Astrocyte (in vitro differentiated cells and primary cell): Measurements from ENCODE around the gene KCNK6. TPM values are rescaled to one million over a fixed set of nuclear protein-coding genes. Genes with fewer than 3 reads are reported as not detected.

Source experiments
- DNase-seq: peaks from one replicate; pipeline ENCODE4 v3.0.0-alpha.2; 2010; ENCODE audit warnings: low read depth
- FAIRE-seq: peaks from 2 replicates; lab custom pipeline; 2011; peaks lifted over from hg19 to GRCh38; lab: Jason Lieb, UNC
- H2AFZ ChIP-seq: 2 replicates; pipeline ENCODE4 v1.6.0; 2012; ENCODE audit warnings: low read depth, low read length, inconsistent platforms
- H3K27ac ChIP-seq: 2 replicates; pipeline ENCODE4 v1.5.1; 2011; ENCODE audit warnings: low read depth, low read length, inconsistent platforms
- H3K27me3 ChIP-seq: 2 replicates; pipeline ENCODE4 v1.6.0; 2011; ENCODE audit warnings: low read length, inconsistent platforms; ENCODE audit not compliant: insufficient read depth
- H3K36me3 ChIP-seq: 2 replicates; pipeline ENCODE4 v1.5.1; 2011; ENCODE audit warnings: low read length, inconsistent platforms; ENCODE audit not compliant: insufficient read depth
- H3K4me1 ChIP-seq: 2 replicates; pipeline ENCODE4 v1.5.1; 2011; ENCODE audit warnings: low read length, inconsistent platforms; ENCODE audit not compliant: insufficient read depth
- H3K4me2 ChIP-seq: 2 replicates; pipeline ENCODE4 v1.6.0; 2012; ENCODE audit warnings: low read length, inconsistent platforms
- H3K4me3 ChIP-seq: 2 replicates; pipeline ENCODE4 v1.5.1; 2011; ENCODE audit warnings: low read depth, mild to moderate bottlenecking, low read length, inconsistent platforms; ENCODE audit not compliant: insufficient read depth
- H3K79me2 ChIP-seq: 2 replicates; pipeline ENCODE4 v1.6.0; 2012; ENCODE audit warnings: mild to moderate bottlenecking, low read length, inconsistent platforms; ENCODE audit not compliant: insufficient read depth
- H3K9ac ChIP-seq: 2 replicates; pipeline ENCODE4 v1.6.0; 2012; ENCODE audit warnings: mild to moderate bottlenecking, low read length, inconsistent platforms
- H3K9me3 ChIP-seq: 2 replicates; pipeline ENCODE4 v1.5.1; 2012; ENCODE audit warnings: low read depth, mild to moderate bottlenecking, low read length, inconsistent platforms; ENCODE audit not compliant: insufficient read depth
- H4K20me1 ChIP-seq: 2 replicates; pipeline ENCODE4 v1.6.0; 2012; ENCODE audit warnings: low read length, inconsistent platforms; ENCODE audit not compliant: insufficient read depth
- H3K27ac Mint-ChIP-seq: one replicate; pipeline ENCODE4 v1.8.0; 2021; ENCODE audit warnings: mild to moderate bottlenecking, mixed read lengths; ENCODE audit not compliant: unreplicated experiment
- H3K27me3 Mint-ChIP-seq: one replicate; pipeline ENCODE4 v1.8.0; 2021; ENCODE audit warnings: low read depth, mixed read lengths; ENCODE audit not compliant: unreplicated experiment
- H3K36me3 Mint-ChIP-seq: one replicate; pipeline ENCODE4 v1.8.0; 2021; ENCODE audit warnings: low read depth, mixed read lengths; ENCODE audit not compliant: unreplicated experiment
- H3K4me1 Mint-ChIP-seq: one replicate; pipeline ENCODE4 v1.8.0; 2021; ENCODE audit warnings: low read depth, mixed read lengths; ENCODE audit not compliant: unreplicated experiment
- H3K4me3 Mint-ChIP-seq: one replicate; pipeline ENCODE4 v1.8.0; 2021; ENCODE audit warnings: mild to moderate bottlenecking, moderate library complexity, mixed read lengths; ENCODE audit not compliant: unreplicated experiment
- H3K9me3 Mint-ChIP-seq: one replicate; pipeline ENCODE4 v1.8.0; 2021; ENCODE audit warnings: mild to moderate bottlenecking, mixed read lengths; ENCODE audit not compliant: unreplicated experiment
- EZH2 ChIP-seq: IDR thresholded peaks from 2 replicates; pipeline ENCODE4 v1.6.1; 2012; ENCODE audit warnings: mild to moderate bottlenecking, low read length, inconsistent platforms; ENCODE audit not compliant: insufficient read depth
- total RNA-seq: library from RNA; stranded (reverse); gene quantifications from 2 replicates; pipeline ENCODE4 v1.2.1, GENCODE V29; 2021
- TF ChIP-seq, protein P1 (sequence below): IDR thresholded peaks from 2 replicates; pipeline ENCODE4 v1.5.1; 2011; ENCODE audit warnings: low read depth, mild to moderate bottlenecking, inconsistent platforms, low read length, moderate library complexity; ENCODE audit not compliant: insufficient read depth

KCNK6 gene
- total RNA-seq, 1 donor from 2014 or later: 8.6 TPM

DNA sequence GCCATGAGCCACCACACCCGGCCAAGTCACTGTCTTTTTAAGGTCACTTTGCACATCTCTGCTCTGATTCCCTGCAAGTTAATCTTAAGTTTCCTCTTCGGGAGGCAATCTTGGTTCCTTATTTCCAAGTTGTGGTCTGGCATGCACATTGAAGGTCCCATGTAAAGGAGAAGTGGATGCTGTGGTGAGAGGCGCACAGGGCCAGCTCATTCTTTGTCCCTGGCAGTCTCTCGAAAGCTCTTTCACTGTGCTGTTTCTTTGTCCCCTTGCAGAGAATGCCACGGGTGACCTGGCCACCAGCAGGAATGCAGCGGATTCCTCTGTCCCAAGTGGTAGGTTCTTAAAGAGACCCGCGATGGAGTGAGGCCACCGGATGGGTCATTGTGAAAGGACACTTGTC lies 32.0 kb upstream of the KCNK6 start:
- Mint-ChIP-seq H3K9me3 (no peaks in the 10 kb centered on the region), H3K4me1 (peaks cover 8% of the 10 kb centered on the region)

GRCh38 chr19:38288123-38288855 lies 31.4 kb upstream of the KCNK6 start:
- H3K27ac Mint-ChIP-seq: no peak overlapping the region
- H3K27me3 Mint-ChIP-seq: no peaks in the 10 kb centered on the region
- DNase-seq: no peak
- Histone ChIP-seq H2AFZ (no peak overlapping the region), H3K79me2 (no peaks in the 10 kb centered on the region), H3K27ac (no peak overlapping the region), H3K9me3 (no peaks in the 10 kb centered on the region), H3K4me2 (no peak overlapping the region), H3K9ac (no peak overlapping the region), H3K27me3 (no peaks in the 10 kb centered on the region), H3K36me3 (no peaks in the 10 kb centered on the region), H3K4me1 (peaks cover 31% of the 10 kb centered on the region), H4K20me1 (no peaks in the 10 kb centered on the region), H3K4me3 (no peak overlapping the region)
- no peak overlapping the region for H3K4me3 Mint-ChIP-seq
- TF ChIP-seq, protein P1, sequence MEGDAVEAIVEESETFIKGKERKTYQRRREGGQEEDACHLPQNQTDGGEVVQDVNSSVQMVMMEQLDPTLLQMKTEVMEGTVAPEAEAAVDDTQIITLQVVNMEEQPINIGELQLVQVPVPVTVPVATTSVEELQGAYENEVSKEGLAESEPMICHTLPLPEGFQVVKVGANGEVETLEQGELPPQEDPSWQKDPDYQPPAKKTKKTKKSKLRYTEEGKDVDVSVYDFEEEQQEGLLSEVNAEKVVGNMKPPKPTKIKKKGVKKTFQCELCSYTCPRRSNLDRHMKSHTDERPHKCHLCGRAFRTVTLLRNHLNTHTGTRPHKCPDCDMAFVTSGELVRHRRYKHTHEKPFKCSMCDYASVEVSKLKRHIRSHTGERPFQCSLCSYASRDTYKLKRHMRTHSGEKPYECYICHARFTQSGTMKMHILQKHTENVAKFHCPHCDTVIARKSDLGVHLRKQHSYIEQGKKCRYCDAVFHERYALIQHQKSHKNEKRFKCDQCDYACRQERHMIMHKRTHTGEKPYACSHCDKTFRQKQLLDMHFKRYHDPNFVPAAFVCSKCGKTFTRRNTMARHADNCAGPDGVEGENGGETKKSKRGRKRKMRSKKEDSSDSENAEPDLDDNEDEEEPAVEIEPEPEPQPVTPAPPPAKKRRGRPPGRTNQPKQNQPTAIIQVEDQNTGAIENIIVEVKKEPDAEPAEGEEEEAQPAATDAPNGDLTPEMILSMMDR: no peak
- no peak for TF ChIP-seq EZH2
- H3K9me3 Mint-ChIP-seq: no peaks in the 10 kb centered on the region
- peaks cover 18% of the 10 kb centered on the region for H3K36me3 Mint-ChIP-seq
- H3K4me1 Mint-ChIP-seq: peaks cover 8% of the 10 kb centered on the region
- no peak for FAIRE-seq

More for the DNA sequence above, 32.0 kb upstream of the KCNK6 start:
- Mint-ChIP-seq H3K4me3 (no peak overlapping the region), H3K36me3 (peaks cover 14% of the 10 kb centered on the region), H3K27me3 (no peaks in the 10 kb centered on the region), H3K27ac (no peak overlapping the region)
- H3K27me3 ChIP-seq: no peaks in the 10 kb centered on the region
- no peak overlapping the region for H3K27ac ChIP-seq
- no peaks in the 10 kb centered on the region for H3K79me2 ChIP-seq
- FAIRE-seq: no peak
- no peak overlapping the region for H3K4me2 ChIP-seq
- peaks cover 31% of the 10 kb centered on the region for H3K4me1 ChIP-seq
- H2AFZ ChIP-seq: peak overlapping the region; percentile 47
- TF ChIP-seq EZH2: no peak
- TF ChIP-seq, protein P1: no peak
- no peaks in the 10 kb centered on the region for H3K36me3 ChIP-seq
- DNase-seq: no peak
- H4K20me1 ChIP-seq: no peaks in the 10 kb centered on the region
- H3K4me3 ChIP-seq: no peak overlapping the region
- no peak overlapping the region for H3K9ac ChIP-seq
- no peaks in the 10 kb centered on the region for H3K9me3 ChIP-seq

DNA sequence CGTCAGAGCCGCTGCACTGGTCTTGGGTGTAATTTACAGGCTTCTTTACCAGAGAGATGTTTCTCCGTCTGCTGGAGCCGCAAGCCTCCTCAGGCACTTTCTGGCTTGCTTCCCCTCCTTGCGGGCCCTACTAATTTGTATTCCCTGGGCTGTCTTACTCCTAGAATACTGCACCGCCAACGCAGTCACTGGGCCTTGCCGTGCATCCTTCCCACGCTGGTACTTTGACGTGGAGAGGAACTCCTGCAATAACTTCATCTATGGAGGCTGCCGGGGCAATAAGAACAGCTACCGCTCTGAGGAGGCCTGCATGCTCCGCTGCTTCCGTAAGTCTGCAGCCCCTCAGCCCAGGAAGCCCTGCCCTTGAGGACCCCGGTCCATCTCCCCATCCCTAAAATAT lies 29.7 kb upstream of the KCNK6 start:
- Histone ChIP-seq H4K20me1 (no peaks in the 10 kb centered on the region), H3K79me2 (no peaks in the 10 kb centered on the region), H3K9ac (peak overlapping the region; percentile 11), H2AFZ (no peak overlapping the region), H3K4me3 (no peak overlapping the region), H3K9me3 (no peaks in the 10 kb centered on the region), H3K4me1 (peaks cover 31% of the 10 kb centered on the region), H3K27me3 (no peaks in the 10 kb centered on the region), H3K4me2 (peak overlapping the region; percentile 55), H3K27ac (peak overlapping the region; percentile 50), H3K36me3 (no peaks in the 10 kb centered on the region)
- Mint-ChIP-seq H3K36me3 (peaks cover 19% of the 10 kb centered on the region), H3K4me3 (no peak overlapping the region), H3K27me3 (no peaks in the 10 kb centered on the region), H3K4me1 (peaks cover 8% of the 10 kb centered on the region), H3K9me3 (no peaks in the 10 kb centered on the region), H3K27ac (no peak overlapping the region)
- no peak for DNase-seq
- TF ChIP-seq EZH2: no peak
- FAIRE-seq: no peak
